Gastrocnemius medialis (tissue), 4 donors: ENCODE data around the gene SLC10A4. TPM values are rescaled to one million over a fixed set of nuclear protein-coding genes. Genes with fewer than 3 reads are reported as not detected.
"Not testable (repeated sequence)": the region's sequence is repeated elsewhere in the genome, so short reads cannot be mapped to it uniquely, and the experiment has no call there.

Source experiments
- ATAC-seq, 2 donors: fragments of 150-250 bp; one replicate each; pipeline ENCODE4 v1.9.1; 2016
- DNase-seq, 2 donors: peaks; one replicate each; pipeline ENCODE4 v3.0.0-alpha.2; 2019
- H3K27ac ChIP-seq, 4 donors: fragments of 200-600 bp; sonication (generic); 1 replicate in 1 of 4; 2 replicates in 3 of 4; pipeline ENCODE4 v1.5.1; 2016 to 2018; ENCODE audit warnings: mild to moderate bottlenecking in 2 of 4, moderate library complexity in 1 of 4
- H3K27me3 ChIP-seq, 3 donors: fragments of 200-600 bp; sonication (generic) in 2 of 3; 1 replicate in 1 of 3; 2 replicates in 2 of 3; pipeline versions ENCODE4 v1.5.1 to v1.6.0; 2016 to 2019; ENCODE audit warnings: mild to moderate bottlenecking in 1 of 3, moderate library complexity in 1 of 3
- H3K36me3 ChIP-seq, 2 donors: fragments of 200-600 bp; sonication (generic) in 1 of 2; one replicate each; pipeline ENCODE4 v1.5.1; 2017 to 2018
- H3K4me1 ChIP-seq, 2 donors: fragments of 200-600 bp; sonication (generic) in 1 of 2; one replicate each; pipeline ENCODE4 v1.5.1; 2016 to 2017; ENCODE audit warnings: mild to moderate bottlenecking in 2 of 2
- H3K4me3 ChIP-seq, 4 donors: fragments of 200-600 bp; sonication (generic) in 3 of 4; 1 replicate in 1 of 4; 2 replicates in 3 of 4; pipeline ENCODE4 v1.5.1; 2016 to 2019; ENCODE audit warnings: mild to moderate bottlenecking in 2 of 4
- H3K9me3 ChIP-seq, 3 donors: fragments of 200-600 bp; sonication (generic) in 2 of 3; 1 replicate in 1 of 3; 2 replicates in 2 of 3; pipeline ENCODE4 v1.5.1; 2016 to 2019
- CTCF ChIP-seq, 5 experiments: fragments of 450-650 bp in 3 of 5; fragments of 200-600 bp in 2 of 5; sonication (generic) in 2 of 5; IDR thresholded peaks in 4 of 5; conservative IDR thresholded peaks in 1 of 5; 1 replicate in 4 of 5; 2 replicates in 1 of 5; pipeline ENCODE4 v1.5.1; 2016 to 2019; ENCODE audit warnings: antibody characterized with exemption in 5 of 5, mild to moderate bottlenecking in 3 of 5, moderate library complexity in 3 of 5
- POLR2A ChIP-seq, 2 donors: fragments of 450-650 bp; IDR thresholded peaks; one replicate each; pipeline ENCODE4 v1.6.1; 2017; ENCODE audit warnings: antibody characterized with exemption in 2 of 2, mild to moderate bottlenecking in 2 of 2, moderate library complexity in 2 of 2
- in situ Hi-C, 4 donors: fragments of 200-750 bp; cut with MboI; loops; one replicate each; pipeline versions ENCODE4 v1.15.0 to v1.8.0; 2017; ENCODE audit warnings: low sequenced_read_pairs in 4 of 4
- intact Hi-C: fragments of 100-400 bp; cut with DNase I; formaldehyde crosslinking; loops from one replicate; pipeline ENCODE4 v1.15.1; 2023; ENCODE audit warnings: low total_unique reads
- total RNA-seq, 4 donors: library from RNA; depleted of rRNA; stranded (reverse); fragments of >200 nt; gene quantifications; one replicate each; pipeline versions ENCODE4 v1.1.0 to v1.2.3, GENCODE V29; 2016

The SLC10A4 gene
- under 1 TPM in 1 of 4 donors, not detected in 3; 0.33 TPM for total RNA-seq

GRCh38 chr4:48483006-48483776, at the start of gene SLC10A4:
TSS of gene SLC10A4 (plus strand) at chr4:48483343. CDS start at chr4:48483562, 219 bp downstream.
- in situ Hi-C loops = no loop called here
- peak within 1 kb of the TSS; percentile 25 to 40 (median 30) for H3K4me3 ChIP-seq

GRCh38 chr4:48436318-48436717, 46.8 kb upstream of the SLC10A4 start:
- Histone ChIP-seq H3K27ac (no peak overlapping the region), H3K4me1 (no peaks in the 10 kb centered on the region), H3K27me3 (no peaks in the 10 kb centered on the region), H3K9me3 (no peaks in the 10 kb centered on the region), H3K36me3 (no peaks in the 10 kb centered on the region), H3K4me3 (no peak overlapping the region)
- ATAC-seq (no peak), DNase-seq (no peak)
- intact Hi-C loops (no loop called here), in situ Hi-C loops (no loop called here)
- TF ChIP-seq CTCF (IDR thresholded peaks at IDR 0.05 in 4 of 5, conservative IDR thresholded peaks at IDR 0.05 in 1 of 5) = no peak
- TF ChIP-seq POLR2A (IDR thresholded peaks at IDR 0.05) = no peak

More at GRCh38 chr4:48483006-48483776, at the start of gene SLC10A4:
- Histone ChIP-seq H3K27me3 (peaks cover 33 to 54% (median 39%) of the 10 kb centered on the region in 3 donors), H3K36me3 (no peaks in the 10 kb centered on the region), H3K4me1 (no peaks in the 10 kb centered on the region), H3K27ac (no peak within 1 kb of the TSS), H3K9me3 (no peaks in the 10 kb centered on the region)
- intact Hi-C loops = no loop called here
- TF ChIP-seq POLR2A (IDR thresholded peaks at IDR 0.05) = no peak
- no peak for TF ChIP-seq CTCF (IDR thresholded peaks at IDR 0.05 in 4 of 5, conservative IDR thresholded peaks at IDR 0.05 in 1 of 5)
- ATAC-seq (no peak), DNase-seq (no peak)

- ATAC-seq = no peak
- Histone ChIP-seq H3K27ac (no peak overlapping the region), H3K4me3 (no peak overlapping the region), H3K36me3 (no peaks in the 10 kb centered on the region), H3K9me3 (no peaks in the 10 kb centered on the region), H3K4me1 (no peaks in the 10 kb centered on the region), H3K27me3 (no peaks in the 10 kb centered on the region)
- peak in 1 of 2 donors; percentile 12 for DNase-seq
- in situ Hi-C loops = no loop called here
- TF ChIP-seq POLR2A (IDR thresholded peaks at IDR 0.05) (no peak), CTCF (IDR thresholded peaks at IDR 0.05 in 4 of 5, conservative IDR thresholded peaks at IDR 0.05 in 1 of 5) (no peak)
- intact Hi-C loops = no loop called here
These were observed 43.2 kb upstream of the SLC10A4 start for GRCh38 chr4:48439988-48440387.

GRCh38 chr4:48440914-48441313, 42.2 kb upstream of the SLC10A4 start:
- ATAC-seq, intact Hi-C loops, in situ Hi-C loops: not testable (repeated sequence)

GRCh38 chr4:48445704-48446103, 37.4 kb upstream of the SLC10A4 start:
- peak in 2 of 5 experiments; percentile 47 to 50 for TF ChIP-seq CTCF (IDR thresholded peaks at IDR 0.05 in 4 of 5, conservative IDR thresholded peaks at IDR 0.05 in 1 of 5)
- no peak for TF ChIP-seq POLR2A (IDR thresholded peaks at IDR 0.05)
- Histone ChIP-seq H3K4me1 (no peaks in the 10 kb centered on the region), H3K27me3 (no peaks in the 10 kb centered on the region), H3K9me3 (no peaks in the 10 kb centered on the region), H3K4me3 (no peak overlapping the region), H3K36me3 (no peaks in the 10 kb centered on the region), H3K27ac (no peak overlapping the region)
- no peak for ATAC-seq
- DNase-seq = no peak
- in situ Hi-C loops (no loop called here), intact Hi-C loops (no loop called here)

More at GRCh38 chr4:48440914-48441313, 42.2 kb upstream of the SLC10A4 start:
- not testable (repeated sequence) for H3K36me3 ChIP-seq, DNase-seq, H3K4me3 ChIP-seq, H3K27me3 ChIP-seq, H3K27ac ChIP-seq, H3K4me1 ChIP-seq, H3K9me3 ChIP-seq
